NCI-H510A treated with DMSO at 0.1 percent for 48 hours (cell line): ENCODE measurements around the gene TOMM5.

Experiments used
- DNase-seq: peaks from one replicate; lab custom pipeline; 2025; lab: John Stamatoyannopoulos, UW

TOMM5 gene

GRCh38 chr9:37592108-37592951 lies at the start of gene TOMM5:
TSS of gene TOMM5 (minus strand) at chr9:37592597. CDS start at chr9:37592532, 65 bp downstream.
- peak; percentile 61 for DNase-seq

GRCh38 chr9:37641331-37641730 lies 48.9 kb upstream of the TOMM5 start:
- no peak for DNase-seq

DNA sequence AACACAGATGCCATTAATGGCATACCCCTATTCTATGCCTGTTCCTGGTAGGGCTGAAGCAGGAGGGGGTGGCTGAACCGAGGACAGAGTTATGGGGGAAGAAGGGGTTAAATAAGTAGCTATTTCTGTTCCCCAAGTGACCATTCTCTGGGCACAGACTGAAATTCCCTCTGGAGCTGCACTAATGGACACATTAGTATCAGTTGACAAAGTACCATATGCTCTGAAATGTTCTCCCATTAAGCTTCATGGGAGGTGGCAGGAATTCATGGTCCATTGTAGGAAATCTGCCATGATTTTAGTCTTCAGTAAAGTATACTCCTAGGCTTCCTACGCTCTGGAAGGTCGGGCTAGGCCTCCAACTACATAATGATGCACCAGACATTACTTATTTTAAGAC lies 47.8 kb upstream of the TOMM5 start:
- DNase-seq = no peak

DNA sequence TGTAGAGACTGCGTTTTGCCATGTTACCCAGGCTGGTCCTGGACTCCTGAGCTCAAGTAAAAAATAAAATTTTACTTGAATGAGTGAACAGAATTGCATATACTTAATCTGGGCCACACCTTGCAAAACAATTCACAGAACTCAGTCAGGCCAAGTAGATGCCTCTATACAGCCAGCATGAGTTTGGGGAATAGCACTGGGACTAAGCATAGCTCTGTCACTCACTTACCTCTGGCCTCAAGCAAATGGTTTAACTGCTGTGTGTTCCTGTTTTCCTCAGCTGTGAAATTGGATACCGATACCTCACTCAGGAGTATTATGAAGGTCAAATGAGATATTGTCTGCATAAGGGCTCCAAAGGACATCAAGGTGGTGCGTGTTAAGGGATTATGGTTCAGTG lies 47.4 kb upstream of the TOMM5 start:
- DNase-seq = no peak

- no peak for DNase-seq
Observed at GRCh38 chr9:37639109-37639762, 46.8 kb upstream of the TOMM5 start.

GRCh38 chr9:37636511-37637448 lies 44.4 kb upstream of the TOMM5 start:
- no peak for DNase-seq

DNA sequence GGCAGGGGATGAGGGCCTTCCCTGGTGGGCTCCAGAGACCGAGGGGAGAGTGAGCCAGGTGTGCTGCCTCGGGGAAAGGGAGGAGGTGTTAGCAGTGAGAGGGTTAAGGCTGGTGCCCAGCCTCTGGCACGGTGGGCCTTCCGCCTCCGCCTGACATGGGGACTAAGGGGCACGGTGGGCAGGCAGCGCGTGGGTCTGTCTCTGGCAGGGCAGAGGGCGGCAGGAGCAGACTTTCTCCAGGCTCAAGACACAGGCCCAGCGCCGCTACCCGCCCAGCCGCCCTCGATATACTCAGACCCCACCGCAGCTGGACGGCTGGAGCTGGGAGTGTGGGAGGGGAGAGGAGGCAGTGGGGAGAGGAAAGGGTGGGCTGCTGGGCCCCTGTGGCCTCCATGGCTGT lies 43.4 kb upstream of the TOMM5 start:
- no peak for DNase-seq

DNA sequence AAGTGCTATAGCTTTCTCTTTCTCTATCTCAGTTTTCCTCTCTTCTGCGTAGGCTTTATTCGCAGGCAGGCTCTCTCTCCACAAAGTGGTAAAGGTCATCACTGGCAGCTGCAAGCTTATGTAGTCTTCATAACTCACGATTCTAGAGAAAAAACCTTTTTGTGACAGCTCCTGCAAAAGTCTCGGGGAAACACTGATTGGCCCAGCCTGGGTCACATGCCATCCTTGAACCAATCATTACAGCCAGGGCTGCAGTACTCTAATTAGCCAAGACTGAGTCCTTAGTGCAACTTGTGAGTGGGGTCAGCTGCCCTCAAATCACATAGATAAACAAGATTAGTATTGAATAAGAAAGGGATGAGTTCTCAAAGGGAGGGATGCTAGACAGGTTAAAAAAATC lies 40.1 kb upstream of the TOMM5 start:
- DNase-seq = no peak

GRCh38 chr9:37626708-37627292 lies 34.4 kb upstream of the TOMM5 start:
- DNase-seq = no peak

- no peak for DNase-seq
Observed at GRCh38 chr9:37625758-37626147, 33.4 kb upstream of the TOMM5 start.

DNA sequence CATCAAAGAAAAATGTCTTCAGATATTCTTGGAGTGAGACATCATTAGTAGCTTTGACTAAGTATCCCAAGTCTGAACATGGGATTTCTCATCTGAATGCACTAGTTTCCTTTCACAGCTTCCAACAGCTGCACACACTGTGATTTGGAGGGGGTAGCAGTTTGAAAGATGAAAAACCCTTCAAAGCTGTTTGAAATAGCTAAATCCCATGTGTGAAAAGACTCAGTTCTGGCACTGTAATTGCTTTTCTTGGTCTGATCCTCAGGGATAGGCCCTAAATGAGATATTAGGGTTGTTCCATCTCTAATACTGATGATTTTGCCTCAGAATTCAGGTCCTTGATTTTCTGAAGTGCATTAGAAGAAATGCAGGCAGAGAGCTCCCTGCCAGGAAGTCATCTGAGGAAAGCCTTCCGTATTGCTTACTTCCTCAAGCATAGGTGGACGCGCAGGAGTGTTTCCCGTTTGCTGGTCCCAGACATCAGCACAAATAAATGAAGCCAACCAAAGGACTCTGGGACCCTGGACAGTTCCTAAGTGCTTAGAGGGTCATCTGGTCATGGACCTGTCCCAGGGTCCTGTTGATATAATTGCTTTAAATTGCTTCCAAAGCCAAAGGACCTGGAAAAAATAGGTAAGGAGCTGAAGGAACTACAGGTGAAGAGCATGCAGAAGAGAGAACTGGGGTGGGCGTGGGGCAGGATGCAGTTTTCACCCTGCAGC lies 32.8 kb upstream of the TOMM5 start:
- DNase-seq = no peak

DNA sequence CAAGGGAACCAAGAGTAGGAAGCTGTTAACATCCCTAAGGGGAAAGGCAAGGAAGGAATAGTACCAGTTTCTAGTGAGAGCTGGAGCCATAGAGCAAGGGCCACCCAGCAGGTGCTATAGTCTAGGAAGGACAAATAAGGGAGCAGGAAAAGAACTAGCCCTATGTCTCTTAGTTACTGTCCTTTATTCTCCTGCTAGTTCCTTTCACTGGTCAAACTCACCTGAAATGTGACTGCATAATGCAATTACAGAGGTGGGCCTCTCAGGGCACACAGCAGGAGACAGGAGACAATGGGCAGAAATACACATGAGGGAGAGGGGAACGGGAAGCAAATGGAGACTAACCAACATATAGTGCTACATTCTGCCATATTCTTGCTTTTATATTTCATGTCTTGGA lies 31.7 kb upstream of the TOMM5 start:
- no peak for DNase-seq

DNA sequence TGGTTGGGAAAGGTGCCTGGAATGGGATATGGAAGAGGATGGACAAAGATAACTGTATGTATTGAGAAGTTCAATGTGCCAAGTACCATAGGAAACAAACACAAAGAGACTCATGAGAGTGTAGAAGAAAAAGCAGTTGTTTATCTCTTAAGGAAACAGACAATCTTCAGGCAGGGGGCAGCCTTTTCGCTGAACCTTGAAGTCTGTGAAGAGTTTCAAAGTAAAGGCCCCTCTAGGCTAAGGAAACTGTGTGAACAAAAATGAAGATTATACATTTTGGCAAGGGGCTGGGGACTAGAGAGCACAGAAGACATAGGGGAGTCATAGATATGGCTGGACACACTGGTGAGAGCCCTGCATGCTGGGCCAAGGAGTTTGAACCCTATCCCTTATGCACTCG lies 30.9 kb upstream of the TOMM5 start:
- no peak for DNase-seq

DNA sequence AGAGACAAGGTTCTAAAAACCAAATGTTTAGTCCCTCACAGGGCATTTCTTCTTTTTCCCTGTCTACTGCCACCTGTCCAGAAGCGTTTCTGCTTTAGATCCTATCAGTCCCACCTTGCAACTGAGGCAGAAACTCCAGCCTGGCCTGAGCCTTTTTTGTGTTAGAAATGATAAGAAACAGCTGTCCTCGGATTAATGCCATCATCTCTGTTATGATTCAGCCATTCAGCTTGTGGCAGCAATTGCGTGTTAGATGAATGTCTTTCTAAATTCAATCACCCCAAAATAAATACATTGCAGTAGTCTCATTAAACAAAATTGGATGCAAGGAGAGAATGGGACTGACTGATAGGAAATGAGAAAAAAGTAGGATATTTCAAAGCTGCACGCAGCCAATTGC lies 30.1 kb upstream of the TOMM5 start:
- no peak for DNase-seq

GRCh38 chr9:37621273-37622121 lies 29.1 kb upstream of the TOMM5 start:
- DNase-seq = no peak

DNA sequence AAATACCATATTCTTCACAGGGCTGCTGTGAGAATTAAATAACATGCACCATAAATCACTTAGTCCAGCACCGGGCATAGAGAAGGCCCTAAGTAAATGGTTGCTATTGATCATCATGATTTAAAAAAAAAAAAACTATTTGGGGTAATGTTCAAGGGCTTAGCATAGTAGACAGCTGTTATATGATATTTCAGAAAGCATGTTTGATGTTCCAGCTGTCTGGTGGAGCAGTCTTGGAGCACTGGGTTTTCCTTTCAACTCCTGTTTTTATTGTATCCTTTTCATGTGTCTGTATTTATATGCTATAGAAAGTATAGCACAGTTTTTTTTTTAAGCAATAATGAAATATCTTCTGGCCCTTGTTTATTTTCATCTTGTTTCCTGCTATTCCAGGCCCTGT lies 28.0 kb upstream of the TOMM5 start:
- no peak for DNase-seq

GRCh38 chr9:37619806-37620205 lies 27.4 kb upstream of the TOMM5 start:
- DNase-seq = no peak

DNA sequence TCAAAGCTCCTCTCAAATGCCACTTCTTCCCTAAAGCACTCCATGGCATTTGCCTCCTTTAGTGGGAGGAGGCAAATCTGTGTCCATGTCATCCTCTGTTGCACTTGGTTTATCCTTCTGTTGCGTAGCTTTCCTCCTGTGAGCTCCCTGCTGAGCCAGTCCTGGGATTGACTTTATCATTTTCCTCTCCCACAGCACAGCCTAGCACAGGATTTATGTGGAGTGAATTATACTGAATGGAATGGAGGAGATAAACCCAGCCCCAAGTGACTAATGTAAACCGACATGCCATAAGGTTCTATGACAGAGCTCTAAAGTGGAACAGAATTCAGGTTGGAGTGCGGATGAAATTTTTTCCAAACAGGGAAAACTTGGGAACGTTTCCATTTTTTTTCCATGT lies 26.4 kb upstream of the TOMM5 start:
- no peak for DNase-seq

GRCh38 chr9:37617832-37618231 lies 25.4 kb upstream of the TOMM5 start:
- DNase-seq = no peak

DNA sequence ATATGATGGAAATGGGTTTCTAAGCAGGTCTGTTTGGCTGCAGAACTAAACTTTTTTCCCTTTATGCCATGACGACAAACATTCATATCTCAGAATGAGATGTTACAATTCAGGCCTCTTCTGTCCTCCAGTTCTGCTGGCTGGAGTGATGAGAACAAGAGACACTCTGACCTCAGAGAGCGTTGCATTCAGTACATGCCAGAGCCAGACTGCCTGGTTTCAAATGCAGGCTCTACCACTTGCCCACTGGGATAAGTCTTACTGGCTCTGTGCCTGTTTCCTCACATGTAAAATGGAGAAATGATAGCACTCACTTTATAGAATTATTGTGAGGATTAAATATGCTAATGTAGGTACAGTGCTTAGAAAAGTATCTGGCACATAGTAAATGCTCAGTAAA lies 24.8 kb upstream of the TOMM5 start:
- no peak for DNase-seq

DNA sequence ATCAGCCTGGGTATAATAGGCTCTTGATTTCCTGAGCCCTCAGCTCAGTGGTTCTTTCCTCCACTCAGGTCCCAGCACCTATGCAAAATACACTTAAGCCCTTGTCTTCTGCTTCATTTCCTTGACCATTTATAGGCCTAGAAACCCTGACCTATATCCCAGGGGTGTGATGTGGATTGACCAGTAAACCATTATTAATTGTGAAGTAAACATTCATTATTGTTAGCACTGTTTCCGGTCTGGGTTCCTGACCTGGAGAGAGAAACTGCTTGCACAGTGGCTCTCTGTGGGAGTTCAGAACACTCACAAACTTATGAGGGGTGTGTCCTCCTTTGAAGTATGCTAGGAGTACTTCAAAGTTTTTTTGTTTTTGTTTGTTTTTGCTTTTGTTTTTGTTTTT lies 19.6 kb upstream of the TOMM5 start:
- no peak for DNase-seq
